ENCODE measurements around the gene SGIP1.
"Not testable (repeated sequence)": the region's sequence is repeated elsewhere in the genome, so short reads cannot be mapped to it uniquely, and the experiment has no call there.

Gene SGIP1

GRCh38 chr1:66773227-66773626 lies 239.3 kb downstream of the SGIP1 start:
- TF ChIP-seq CTCF (IDR thresholded peaks at IDR 0.05) (no peak), ZFX (IDR thresholded peaks at IDR 0.05; ENCODE audit: borderline replicate concordance) (no peak)
- H3K27ac ChIP-seq: no peak overlapping the region

GRCh38 chr1:66774438-66774837 lies 240.5 kb downstream of the SGIP1 start:
- TF ChIP-seq ZFX (IDR thresholded peaks at IDR 0.05; ENCODE audit: borderline replicate concordance) (no peak), CTCF (IDR thresholded peaks at IDR 0.05) (no peak)
- no peak overlapping the region for H3K27ac ChIP-seq

GRCh38 chr1:66775646-66776045 lies 241.7 kb downstream of the SGIP1 start:
- no peak for TF ChIP-seq ZFX (IDR thresholded peaks at IDR 0.05; ENCODE audit: borderline replicate concordance)
- TF ChIP-seq CTCF (IDR thresholded peaks at IDR 0.05): no peak
- no peak overlapping the region for H3K27ac ChIP-seq

GRCh38 chr1:66777831-66778230 lies 243.9 kb downstream of the SGIP1 start:
- H3K27ac ChIP-seq: no peak overlapping the region
- TF ChIP-seq ZFX (IDR thresholded peaks at IDR 0.05; ENCODE audit: borderline replicate concordance) (no peak), CTCF (IDR thresholded peaks at IDR 0.05) (no peak)

- TF ChIP-seq CTCF (IDR thresholded peaks at IDR 0.05) (no peak), ZFX (IDR thresholded peaks at IDR 0.05; ENCODE audit: borderline replicate concordance) (no peak)
- no peak overlapping the region for H3K27ac ChIP-seq
Measured at GRCh38 chr1:66778266-66778665, 244.3 kb downstream of the SGIP1 start.

GRCh38 chr1:66778969-66779368 lies 245.0 kb downstream of the SGIP1 start:
- H3K27ac ChIP-seq: no peak overlapping the region
- TF ChIP-seq CTCF (IDR thresholded peaks at IDR 0.05) (no peak), ZFX (IDR thresholded peaks at IDR 0.05; ENCODE audit: borderline replicate concordance) (no peak)

GRCh38 chr1:66779475-66780078 lies 245.6 kb downstream of the SGIP1 start:
- TF ChIP-seq CTCF (IDR thresholded peaks at IDR 0.05): no peak
- TF ChIP-seq ZFX (IDR thresholded peaks at IDR 0.05; ENCODE audit: borderline replicate concordance): no peak
- H3K27ac ChIP-seq: no peak overlapping the region

GRCh38 chr1:66785800-66786199 lies 251.8 kb downstream of the SGIP1 start:
- not testable (repeated sequence) for H3K27ac ChIP-seq

Measured in 22Rv1 (cell line).